ENCODE measurements around the gene MED19.

- TF ChIP-seq CTCF (IDR thresholded peaks at IDR 0.05) (no peak), POLR2A (IDR thresholded peaks at IDR 0.05) (no peak)
These were observed 31.5 kb downstream of the MED19 start for GRCh38 chr11:57680552-57680874.
